ENCODE data around the gene SPAG16. TPM values are rescaled to one million over a fixed set of nuclear protein-coding genes. Genes with fewer than 3 reads are reported as not detected.

SPAG16 gene
- total RNA-seq, 4 donors from 2014 or later: 5.0 to 73.8 (median 21.6) TPM

- no peaks in the 10 kb centered on the region for H3K27me3 ChIP-seq
- no peak overlapping the region for H3K27ac ChIP-seq
- TF ChIP-seq CTCF (IDR thresholded peaks at IDR 0.05) (no peak), POLR2A (IDR thresholded peaks at IDR 0.05) (no peak)
- no peak for DNase-seq
- H3K4me3 ChIP-seq: no peak overlapping the region
- no peaks in the 10 kb centered on the region for H3K36me3 ChIP-seq
- H3K4me1 ChIP-seq: no peaks in the 10 kb centered on the region
- intact Hi-C loops (cut with DNase I; ENCODE audit: low total_unique reads): no loop called here
- no peaks in the 10 kb centered on the region for H3K9me3 ChIP-seq
Observed at GRCh38 chr2:214377286-214377624, 1093.0 kb downstream of the SPAG16 start.

DNA sequence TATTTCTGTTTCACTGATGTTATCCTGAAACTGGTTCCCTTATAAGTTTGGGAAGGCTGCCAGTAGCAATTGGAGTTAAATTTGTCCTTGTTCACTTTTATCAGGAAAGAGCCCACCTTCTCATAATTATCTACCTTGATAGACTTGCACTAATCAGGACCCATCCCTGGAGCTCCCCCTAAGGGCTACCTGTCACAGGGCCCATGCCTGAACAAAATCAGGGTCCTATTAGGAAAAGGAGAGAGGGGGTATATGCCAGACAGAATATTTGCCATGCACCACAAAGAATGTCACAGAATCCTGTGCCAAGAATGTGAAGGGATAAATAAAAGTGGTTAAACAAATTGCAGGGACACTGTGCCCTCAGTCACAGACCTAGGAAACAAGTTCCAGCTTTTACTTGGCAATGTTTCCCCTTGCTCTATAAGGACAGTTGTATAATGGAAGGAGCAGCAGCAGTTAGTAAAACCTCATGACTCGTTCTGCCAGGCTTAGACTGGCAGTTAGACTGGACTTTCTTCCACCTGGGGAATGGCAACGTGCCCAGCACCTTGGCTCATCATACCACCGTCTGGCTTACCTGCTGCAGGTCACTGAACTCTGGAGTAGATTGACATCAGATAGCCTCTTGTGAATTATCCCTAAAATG, 1094.3 kb downstream of the SPAG16 start:
- H3K27me3 ChIP-seq: no peaks in the 10 kb centered on the region
- intact Hi-C loops (cut with DNase I; ENCODE audit: low total_unique reads): no loop called here
- DNase-seq: no peak
- no peaks in the 10 kb centered on the region for H3K36me3 ChIP-seq
- H3K4me1 ChIP-seq: no peaks in the 10 kb centered on the region
- TF ChIP-seq POLR2A (IDR thresholded peaks at IDR 0.05) (no peak), CTCF (IDR thresholded peaks at IDR 0.05) (no peak)
- no peak overlapping the region for H3K4me3 ChIP-seq
- H3K27ac ChIP-seq: no peak overlapping the region
- H3K9me3 ChIP-seq: no peaks in the 10 kb centered on the region

- intact Hi-C loops (cut with DNase I; ENCODE audit: low total_unique reads): no loop called here
- no peaks in the 10 kb centered on the region for H3K36me3 ChIP-seq
- no peaks in the 10 kb centered on the region for H3K27me3 ChIP-seq
- no peaks in the 10 kb centered on the region for H3K9me3 ChIP-seq
- H3K27ac ChIP-seq: no peak overlapping the region
- H3K4me1 ChIP-seq: no peaks in the 10 kb centered on the region
- H3K4me3 ChIP-seq: no peak overlapping the region
- TF ChIP-seq POLR2A (IDR thresholded peaks at IDR 0.05) (no peak), CTCF (IDR thresholded peaks at IDR 0.05) (no peak)
- DNase-seq: no peak
Observed at GRCh38 chr2:214379227-214379626, 1095.0 kb downstream of the SPAG16 start.

DNA sequence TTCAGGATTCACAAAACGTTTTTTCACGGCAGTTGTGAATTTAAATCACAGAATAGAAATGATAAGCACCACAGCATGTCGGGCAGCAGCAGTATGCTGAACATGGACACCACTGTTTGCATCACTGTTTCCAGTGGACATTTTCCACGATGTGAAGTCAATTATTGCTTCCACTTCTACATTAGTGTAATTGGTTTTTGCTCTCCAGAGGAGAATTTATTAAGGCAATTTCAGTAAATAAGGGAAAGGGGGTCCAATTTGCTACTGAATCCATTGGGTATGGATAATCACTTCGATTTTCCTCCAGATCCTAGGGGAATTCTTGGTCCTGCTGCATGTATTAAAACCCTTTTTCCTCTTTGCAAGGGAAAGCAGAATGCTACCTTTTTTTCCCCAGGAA, 1096.4 kb downstream of the SPAG16 start:
- no peaks in the 10 kb centered on the region for H3K27me3 ChIP-seq

DNA sequence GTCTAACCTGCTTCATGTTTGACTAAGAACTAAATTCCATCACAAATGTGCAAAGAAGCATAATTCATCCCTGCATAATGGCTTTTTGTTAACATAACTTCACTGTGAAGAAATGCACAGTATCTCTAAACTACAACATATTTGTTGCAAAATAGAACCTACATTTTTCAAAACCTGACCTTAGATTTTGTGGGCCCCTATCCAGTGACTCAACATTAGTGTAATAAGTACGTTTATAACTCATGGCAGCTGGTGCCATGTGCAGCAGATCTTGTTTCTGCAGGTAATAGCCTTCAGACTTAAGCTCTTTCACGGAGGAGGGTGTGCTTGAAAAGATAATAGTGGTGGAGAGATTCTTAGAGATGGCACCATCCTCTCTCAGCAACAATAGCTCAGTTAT, 1098.0 kb downstream of the SPAG16 start:
- TF ChIP-seq POLR2A (IDR thresholded peaks at IDR 0.05) (no peak), CTCF (IDR thresholded peaks at IDR 0.05) (no peak)
- intact Hi-C loops (cut with DNase I; ENCODE audit: low total_unique reads): no loop called here
- Histone ChIP-seq H3K27ac (no peak overlapping the region), H3K27me3 (no peaks in the 10 kb centered on the region), H3K4me3 (no peak overlapping the region), H3K36me3 (no peaks in the 10 kb centered on the region), H3K4me1 (no peaks in the 10 kb centered on the region), H3K9me3 (no peaks in the 10 kb centered on the region)
- no peak for DNase-seq

More for the DNA sequence above, 1096.4 kb downstream of the SPAG16 start:
- intact Hi-C loops (cut with DNase I; ENCODE audit: low total_unique reads): no loop called here
- DNase-seq: no peak
- Histone ChIP-seq H3K36me3 (no peaks in the 10 kb centered on the region), H3K4me3 (no peak overlapping the region), H3K27ac (no peak overlapping the region), H3K9me3 (no peaks in the 10 kb centered on the region), H3K4me1 (no peaks in the 10 kb centered on the region)
- TF ChIP-seq POLR2A (IDR thresholded peaks at IDR 0.05): no peak

DNA sequence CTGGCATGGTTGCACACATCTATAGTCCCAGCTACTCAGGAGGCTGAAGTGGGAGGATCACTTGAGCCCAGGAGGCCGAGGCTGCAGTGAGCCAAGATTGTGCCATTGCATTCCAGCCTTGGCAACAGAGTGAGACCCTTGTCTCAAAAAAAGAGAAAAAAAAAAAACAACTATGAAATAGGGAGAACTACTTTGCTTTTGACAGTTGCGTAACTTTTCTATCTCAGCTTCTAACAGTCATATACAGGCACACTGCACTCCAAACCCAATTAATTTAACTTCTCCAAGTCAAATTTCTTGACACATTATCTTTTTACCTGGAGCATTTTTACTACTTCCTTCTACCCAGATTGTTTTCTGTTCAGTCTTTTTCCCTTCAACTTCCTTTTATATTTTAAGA, 1102.5 kb downstream of the SPAG16 start:
- Histone ChIP-seq H3K36me3 (no peaks in the 10 kb centered on the region), H3K9me3 (no peaks in the 10 kb centered on the region), H3K27me3 (no peaks in the 10 kb centered on the region), H3K4me3 (no peak overlapping the region), H3K27ac (no peak overlapping the region), H3K4me1 (no peaks in the 10 kb centered on the region)
- TF ChIP-seq CTCF (IDR thresholded peaks at IDR 0.05) (no peak), POLR2A (IDR thresholded peaks at IDR 0.05) (no peak)
- intact Hi-C loops (cut with DNase I; ENCODE audit: low total_unique reads): no loop called here
- no peak for DNase-seq
